ENCODE data around the gene PNCK. TPM values are rescaled to one million over a fixed set of nuclear protein-coding genes. Genes with fewer than 3 reads are reported as not detected.

Gene PNCK
- total and polyA plus RNA-seq, 2 of the 13 experiments (the other 11 are each of a cell fraction or from before 2014, with no cell fraction given) = 33.1 TPM; not detected in 1

- POLR2A ChIA-PET = interaction anchor here (1.1 to 11.8 kb wide), 2 partner anchors 9 to 14 kb away, joined by 3 to 596 read pairs; partner anchors contain the start of gene DUSP9
- intact Hi-C loops (cut with micrococcal nuclease; ENCODE audit: unreplicated experiment) (no loop called here), in situ Hi-C loops (cut with HindIII; ENCODE audit: extremely low pct_ligation_motif_present, low pct_unique_long_range_greater_than_20kb) (no loop called here)
- DNase-seq (ENCODE audit: low spot score) (no peak), FAIRE-seq (no peak), ATAC-seq (no peak)
- Histone ChIP-seq H3K4me2 (ENCODE audit: low read depth, low read length) (no peak overlapping the region), H3K4me1 (ENCODE audit: insufficient read depth, low read length) (peaks cover 80% of the 10 kb centered on the region), H3K4me3 (replicated peaks in 1 of 3; ENCODE audit: insufficient read depth in 1 of 3, low read depth in 2 of 3, low read length in 3 of 3) (no peak overlapping the region), H3K27me3 (ENCODE audit: control insufficient read depth in 1 of 2, insufficient read depth in 2 of 2, low read length in 2 of 2) (no peaks in the 10 kb centered on the region), H4K20me1 (ENCODE audit: insufficient read depth, low read length) (no peaks in the 10 kb centered on the region), H2AFZ (ENCODE audit: low read length) (no peak overlapping the region), H3K27ac (ENCODE audit: extremely low read length, insufficient read depth, low read length) (no peak overlapping the region), H3K9ac (ENCODE audit: insufficient read depth, low read depth, low read length) (no peak overlapping the region), H3K36me3 (replicated peaks in 1 of 2; ENCODE audit: control insufficient read depth in 1 of 2, insufficient read depth in 2 of 2, low read length in 2 of 2) (no peaks in the 10 kb centered on the region), H3K9me3 (ENCODE audit: low read length) (no peaks in the 10 kb centered on the region), H3K79me2 (ENCODE audit: insufficient read depth, low read length) (no peaks in the 10 kb centered on the region)
- CTCF ChIA-PET (ENCODE audit: low intra/inter-chr PET ratio, low total read pairs) = no interaction called here
- no TSS peak for BruUV-seq (replicated peaks)
- 88% methylated on average over 5 of the region's 19 CpGs for WGBS (ENCODE audit: low lambda C conversion rate)
- TF ChIP-seq FOXK1 (CRISPR knock-in tag; IDR thresholded peaks at IDR 0.05; ENCODE audit: borderline replicate concordance, low read depth) (no peak), ZSCAN12 (CRISPR knock-in tag; IDR thresholded peaks at IDR 0.05) (no peak), MBNL3 (CRISPR knock-in tag; conservative IDR thresholded peaks at IDR 0.05) (no peak), ZNF609 (CRISPR knock-in tag; IDR thresholded peaks at IDR 0.05; ENCODE audit: borderline replicate concordance) (no peak), ZNF367 (CRISPR knock-in tag; IDR thresholded peaks at IDR 0.05; ENCODE audit: borderline replicate concordance) (no peak), PRDM4 (CRISPR knock-in tag; IDR thresholded peaks at IDR 0.05; ENCODE audit: borderline replicate concordance) (no peak), ISL2 (CRISPR knock-in tag; IDR thresholded peaks at IDR 0.05) (no peak), PBX3 (CRISPR knock-in tag; IDR thresholded peaks at IDR 0.05; ENCODE audit: borderline replicate concordance) (no peak), TERF1 (CRISPR knock-in tag; IDR thresholded peaks at IDR 0.05) (no peak), STAT6 (CRISPR knock-in tag; IDR thresholded peaks at IDR 0.05; ENCODE audit: borderline replicate concordance) (no peak)
Observed at GRCh38 chrX:153631907-153632594, 41.6 kb downstream of the PNCK start.

Data from HepG2 (cell line).